PC-3 (cell line): ENCODE results near the gene KIAA1217.

Source experiments
- EZH2phosphoT487 ChIP-seq: fragments of 300-600 bp; sonication (generic); IDR thresholded peaks from 2 replicates; pipeline ENCODE4 v1.6.1; 2018; ENCODE audit warnings: mild to moderate bottlenecking, antibody characterized with exemption, low read length, borderline replicate concordance
- TF ChIP-seq, protein P1 (sequence below): fragments of 300-600 bp; sonication (generic); conservative IDR thresholded peaks from 2 replicates; pipeline ENCODE4 v1.5.1; 2017; ENCODE audit warnings: antibody characterized with exemption, low read depth, mild to moderate bottlenecking, low read length

DNA sequence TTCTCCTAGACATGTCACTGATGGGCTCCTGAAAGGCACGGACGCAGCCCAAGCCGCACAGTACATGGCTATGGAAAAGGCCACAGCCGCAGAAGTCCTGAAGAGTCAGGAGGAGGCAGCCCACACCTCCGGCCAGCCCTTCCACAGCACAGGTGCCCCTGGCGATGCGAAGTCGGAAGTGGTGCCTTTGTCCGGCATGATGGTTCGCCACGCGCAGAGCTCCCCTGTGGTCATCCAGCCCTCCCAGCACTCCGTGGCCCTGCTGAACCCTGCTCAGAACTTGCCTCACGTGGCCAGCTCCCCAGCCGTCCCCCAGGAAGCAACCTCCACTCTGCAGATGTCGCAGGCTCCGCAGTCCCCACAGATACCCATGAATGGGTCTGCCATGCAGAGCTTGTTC is 315.4 kb downstream of the KIAA1217 start:
- TF ChIP-seq, protein P1, sequence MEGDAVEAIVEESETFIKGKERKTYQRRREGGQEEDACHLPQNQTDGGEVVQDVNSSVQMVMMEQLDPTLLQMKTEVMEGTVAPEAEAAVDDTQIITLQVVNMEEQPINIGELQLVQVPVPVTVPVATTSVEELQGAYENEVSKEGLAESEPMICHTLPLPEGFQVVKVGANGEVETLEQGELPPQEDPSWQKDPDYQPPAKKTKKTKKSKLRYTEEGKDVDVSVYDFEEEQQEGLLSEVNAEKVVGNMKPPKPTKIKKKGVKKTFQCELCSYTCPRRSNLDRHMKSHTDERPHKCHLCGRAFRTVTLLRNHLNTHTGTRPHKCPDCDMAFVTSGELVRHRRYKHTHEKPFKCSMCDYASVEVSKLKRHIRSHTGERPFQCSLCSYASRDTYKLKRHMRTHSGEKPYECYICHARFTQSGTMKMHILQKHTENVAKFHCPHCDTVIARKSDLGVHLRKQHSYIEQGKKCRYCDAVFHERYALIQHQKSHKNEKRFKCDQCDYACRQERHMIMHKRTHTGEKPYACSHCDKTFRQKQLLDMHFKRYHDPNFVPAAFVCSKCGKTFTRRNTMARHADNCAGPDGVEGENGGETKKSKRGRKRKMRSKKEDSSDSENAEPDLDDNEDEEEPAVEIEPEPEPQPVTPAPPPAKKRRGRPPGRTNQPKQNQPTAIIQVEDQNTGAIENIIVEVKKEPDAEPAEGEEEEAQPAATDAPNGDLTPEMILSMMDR, result no peak
- no peak for TF ChIP-seq EZH2phosphoT487
